Activated naive CD4-positive, alpha-beta T cell treated with anti-CD3 and anti-CD28 coated beads for 36 hours (primary cell): ENCODE results near the gene RAB34. TPM values are rescaled to one million over a fixed set of nuclear protein-coding genes. Genes with fewer than 3 reads are reported as not detected.

Experiments
- CTCF ChIA-PET: fragments of 350-600 bp; sonication (Branson Sonifier 250); formaldehyde crosslinking; loops from one replicate; lab custom pipeline; 2021; ENCODE audit warnings: antibody characterized with exemption; lab: Charles Lee
- DNase-seq: peaks from one replicate; pipeline ENCODE4 v3.0.0-alpha.2; 2020
- H3K27ac Mint-ChIP-seq: one replicate; pipeline ENCODE4 v1.8.0; 2021; ENCODE audit warnings: mild to moderate bottlenecking, mixed read lengths
- H3K27me3 Mint-ChIP-seq: one replicate; pipeline ENCODE4 v1.8.0; 2021; ENCODE audit warnings: low read depth, mixed read lengths
- H3K36me3 Mint-ChIP-seq: one replicate; pipeline ENCODE4 v1.8.0; 2021; ENCODE audit warnings: low read depth, mixed read lengths
- H3K4me1 Mint-ChIP-seq: one replicate; pipeline ENCODE4 v1.8.0; 2021; ENCODE audit warnings: low read depth, mixed read lengths
- H3K4me3 Mint-ChIP-seq: one replicate; pipeline ENCODE4 v1.8.0; 2021; ENCODE audit warnings: mild to moderate bottlenecking, moderate library complexity, mixed read lengths
- H3K9me3 Mint-ChIP-seq: one replicate; pipeline ENCODE4 v1.8.0; 2021; ENCODE audit warnings: mixed read lengths
- intact Hi-C: fragments of 100-400 bp; cut with micrococcal nuclease; formaldehyde crosslinking; loops from one replicate; pipeline ENCODE4 v1.15.1; 2023
- total RNA-seq, 2 experiments: library from RNA; stranded (reverse); gene quantifications; one replicate each; pipeline ENCODE4 v1.2.3, GENCODE V29; 2021

Gene RAB34, protein sequence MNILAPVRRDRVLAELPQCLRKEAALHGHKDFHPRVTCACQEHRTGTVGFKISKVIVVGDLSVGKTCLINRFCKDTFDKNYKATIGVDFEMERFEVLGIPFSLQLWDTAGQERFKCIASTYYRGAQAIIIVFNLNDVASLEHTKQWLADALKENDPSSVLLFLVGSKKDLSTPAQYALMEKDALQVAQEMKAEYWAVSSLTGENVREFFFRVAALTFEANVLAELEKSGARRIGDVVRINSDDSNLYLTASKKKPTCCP
- 10 to 100 TPM; 10.2 to 12.3 TPM for total RNA-seq

DNA sequence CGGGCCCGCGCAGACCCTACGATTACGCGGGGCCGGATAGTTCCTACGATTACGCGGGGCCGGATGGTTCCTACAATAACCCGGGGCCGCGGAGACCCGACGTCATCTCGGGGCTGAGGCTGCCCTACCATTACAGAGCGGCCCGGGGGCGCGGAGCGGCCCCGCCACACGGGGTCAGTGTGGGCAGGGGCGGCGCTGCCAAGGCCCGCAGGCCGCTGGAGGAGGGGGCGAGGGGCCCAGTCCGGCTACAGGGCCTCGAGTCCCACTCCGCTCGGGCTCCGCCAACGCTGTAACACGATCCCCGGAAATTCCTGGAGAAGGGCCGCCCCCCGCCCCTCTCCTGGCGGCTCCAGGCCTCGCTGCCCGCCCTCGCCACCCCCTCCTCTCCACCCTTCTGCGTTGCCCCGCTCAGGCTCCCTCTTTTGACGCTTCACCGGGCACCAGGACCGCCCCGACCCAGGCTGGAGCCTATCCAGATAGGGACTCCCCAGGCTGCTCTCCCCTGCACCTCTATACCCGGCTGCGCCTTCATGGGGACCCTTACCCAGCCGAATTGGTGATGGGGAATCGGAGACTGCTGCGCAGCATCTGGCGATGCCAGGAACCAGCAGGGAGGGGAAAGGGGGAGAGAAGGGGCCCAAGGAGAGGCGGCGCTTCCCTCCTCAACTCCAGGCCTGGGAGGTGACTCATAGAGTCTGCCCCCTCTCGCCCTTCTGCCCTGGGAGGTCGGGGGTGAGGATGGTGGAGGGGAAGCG, at the start of gene RAB34:
Gene RAB34 (minus strand): TSS at position 291 of the 755 bp plus-strand sequence. CDS start 602 bp downstream, outside the sequence.
- Mint-ChIP-seq H3K27ac (peak within 1 kb of the TSS; percentile 59), H3K36me3 (peaks cover 31% of the 10 kb centered on the region), H3K9me3 (no peaks in the 10 kb centered on the region), H3K27me3 (peaks cover 25% of the 10 kb centered on the region), H3K4me3 (peak within 1 kb of the TSS; percentile 66), H3K4me1 (peaks cover 33% of the 10 kb centered on the region)
- DNase-seq = peak; percentile 22
- CTCF ChIA-PET = interaction anchor here (1.0 kb wide), 1 partner anchor 69 kb away, joined by 3 read pairs; no protein-coding TSS in a partner anchor
- intact Hi-C loops = loop anchor here (2.0 kb wide), 2 partner anchors 55 to 71 kb away; partner anchors contain the start of gene SUPT6H

GRCh38 chr17:28765038-28765437, 47.4 kb upstream of the RAB34 start:
- Mint-ChIP-seq H3K36me3 (peaks cover 2% of the 10 kb centered on the region), H3K4me3 (no peak overlapping the region), H3K4me1 (peaks cover 12% of the 10 kb centered on the region), H3K27ac (no peak overlapping the region), H3K9me3 (no peaks in the 10 kb centered on the region), H3K27me3 (no peaks in the 10 kb centered on the region)
- DNase-seq = no peak
- CTCF ChIA-PET = interaction anchor here (0.6 to 5.5 kb wide), 32 partner anchors 9 to 188 kb away, joined by 3 to 80 read pairs (median 12); partner anchors contain the start of genes BLTP2, DHRS13, FAM222B and FLOT2
- intact Hi-C loops = no loop called here

DNA sequence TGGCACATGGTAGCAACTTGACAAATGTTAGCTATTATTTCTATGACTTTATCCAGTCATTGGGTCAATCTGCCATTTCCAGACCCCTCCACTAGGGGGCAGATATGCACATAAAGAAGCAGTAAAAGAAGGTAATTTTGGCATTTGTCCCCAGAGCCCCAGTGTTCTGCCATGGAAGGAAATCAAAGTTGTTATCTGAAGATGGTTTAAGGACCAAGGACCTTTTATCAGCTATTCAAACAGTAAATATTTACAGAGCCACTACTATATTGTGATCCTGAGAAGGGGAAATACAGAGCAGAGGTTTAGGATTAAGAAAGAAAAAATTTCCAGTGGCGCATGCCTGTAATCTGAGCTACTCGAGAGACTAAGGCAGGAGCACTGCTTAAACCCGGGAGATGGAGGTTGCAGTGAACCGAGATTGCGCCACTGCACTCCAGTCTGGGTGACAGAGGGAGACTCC, 46.2 kb upstream of the RAB34 start:
- no peak overlapping the region for H3K27ac Mint-ChIP-seq
- intact Hi-C loops = loop anchor here (1.0 to 5.0 kb wide), 8 partner anchors 37 to 353 kb away; partner anchors contain the start of genes DHRS13, FAM222B, NEK8 and TLCD1
- H3K4me3 Mint-ChIP-seq = no peak overlapping the region
- H3K36me3 Mint-ChIP-seq = peaks cover 4% of the 10 kb centered on the region
- H3K27me3 Mint-ChIP-seq = no peaks in the 10 kb centered on the region
- peaks cover 12% of the 10 kb centered on the region for H3K4me1 Mint-ChIP-seq
- DNase-seq = peak; percentile 93
- CTCF ChIA-PET = interaction anchor here (0.6 to 5.5 kb wide), 69 partner anchors 9 to 738 kb away, joined by 3 to 80 read pairs (median 5); partner anchors contain the start of genes BLTP2, DHRS13, FAM222B and FLOT2
- H3K9me3 Mint-ChIP-seq = no peaks in the 10 kb centered on the region

DNA sequence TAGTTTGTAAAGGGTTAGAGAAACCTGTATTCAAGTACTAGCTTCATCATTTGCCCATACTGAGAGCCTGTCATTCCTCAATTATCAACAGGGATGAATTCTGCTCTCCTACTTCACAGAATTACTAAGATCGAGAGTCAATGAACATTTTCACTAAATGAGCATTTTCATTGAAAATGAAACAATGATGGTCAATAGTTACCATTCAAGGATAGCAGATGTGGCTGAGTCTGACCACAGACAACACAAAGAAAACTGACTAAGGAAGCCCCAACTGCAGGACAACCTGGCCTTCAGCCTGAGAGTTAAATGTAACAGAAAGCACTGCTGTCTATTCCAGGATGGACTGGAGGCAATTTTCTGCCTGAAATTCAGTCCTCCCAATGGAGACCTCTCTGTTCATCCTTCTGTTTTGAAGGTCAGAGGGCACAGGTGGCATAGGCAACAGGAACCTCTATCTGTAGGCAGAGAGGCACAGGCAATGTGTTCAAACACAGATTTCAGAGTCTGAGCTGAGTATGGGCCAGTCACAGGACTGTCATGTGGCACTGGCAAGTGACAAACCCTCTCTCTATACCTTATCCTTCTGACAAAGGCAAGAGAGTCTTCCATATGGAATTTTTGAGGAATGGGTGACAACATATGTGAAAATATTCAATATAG, 45.6 kb upstream of the RAB34 start:
- Mint-ChIP-seq H3K4me1 (peaks cover 12% of the 10 kb centered on the region), H3K27ac (no peak overlapping the region), H3K27me3 (no peaks in the 10 kb centered on the region), H3K9me3 (no peaks in the 10 kb centered on the region), H3K36me3 (peaks cover 6% of the 10 kb centered on the region), H3K4me3 (no peak overlapping the region)
- CTCF ChIA-PET = interaction anchor here (0.6 to 5.5 kb wide), 67 partner anchors 9 to 738 kb away, joined by 3 to 80 read pairs (median 5); partner anchors contain the start of genes DHRS13, FAM222B, FLOT2 and NEK8
- intact Hi-C loops = loop anchor here (1.0 to 5.0 kb wide), 8 partner anchors 36 to 354 kb away; partner anchors contain the start of genes DHRS13, FAM222B, NEK8 and TLCD1
- no peak for DNase-seq

- H3K27me3 Mint-ChIP-seq = no peaks in the 10 kb centered on the region
- intact Hi-C loops = loop anchor here (5.0 kb wide), 2 partner anchors 34 to 356 kb away; partner anchors contain the start of genes NEK8 and TLCD1
- H3K9me3 Mint-ChIP-seq = no peaks in the 10 kb centered on the region
- peaks cover 12% of the 10 kb centered on the region for H3K4me1 Mint-ChIP-seq
- CTCF ChIA-PET = interaction anchor here (0.6 to 4.8 kb wide), 6 partner anchors 9 to 192 kb away, joined by 3 to 26 read pairs (median 8); partner anchors contain the start of gene PHF12
- peaks cover 9% of the 10 kb centered on the region for H3K36me3 Mint-ChIP-seq
- H3K4me3 Mint-ChIP-seq = no peak overlapping the region
- DNase-seq = no peak
- H3K27ac Mint-ChIP-seq = no peak overlapping the region
Measured at GRCh38 chr17:28760601-28761562, 43.2 kb upstream of the RAB34 start.

- no peak overlapping the region for H3K4me3 Mint-ChIP-seq
- intact Hi-C loops = no loop called here
- peaks cover 12% of the 10 kb centered on the region for H3K4me1 Mint-ChIP-seq
- no peak overlapping the region for H3K27ac Mint-ChIP-seq
- H3K36me3 Mint-ChIP-seq = peaks cover 9% of the 10 kb centered on the region
- no peaks in the 10 kb centered on the region for H3K27me3 Mint-ChIP-seq
- DNase-seq = no peak
- CTCF ChIA-PET = interaction anchor here (1.7 to 2.9 kb wide), 2 partner anchors 9 to 32 kb away, joined by 9 to 11 read pairs; no protein-coding TSS in a partner anchor
- H3K9me3 Mint-ChIP-seq = no peaks in the 10 kb centered on the region
Measured at GRCh38 chr17:28759256-28759865, 41.7 kb upstream of the RAB34 start.

DNA sequence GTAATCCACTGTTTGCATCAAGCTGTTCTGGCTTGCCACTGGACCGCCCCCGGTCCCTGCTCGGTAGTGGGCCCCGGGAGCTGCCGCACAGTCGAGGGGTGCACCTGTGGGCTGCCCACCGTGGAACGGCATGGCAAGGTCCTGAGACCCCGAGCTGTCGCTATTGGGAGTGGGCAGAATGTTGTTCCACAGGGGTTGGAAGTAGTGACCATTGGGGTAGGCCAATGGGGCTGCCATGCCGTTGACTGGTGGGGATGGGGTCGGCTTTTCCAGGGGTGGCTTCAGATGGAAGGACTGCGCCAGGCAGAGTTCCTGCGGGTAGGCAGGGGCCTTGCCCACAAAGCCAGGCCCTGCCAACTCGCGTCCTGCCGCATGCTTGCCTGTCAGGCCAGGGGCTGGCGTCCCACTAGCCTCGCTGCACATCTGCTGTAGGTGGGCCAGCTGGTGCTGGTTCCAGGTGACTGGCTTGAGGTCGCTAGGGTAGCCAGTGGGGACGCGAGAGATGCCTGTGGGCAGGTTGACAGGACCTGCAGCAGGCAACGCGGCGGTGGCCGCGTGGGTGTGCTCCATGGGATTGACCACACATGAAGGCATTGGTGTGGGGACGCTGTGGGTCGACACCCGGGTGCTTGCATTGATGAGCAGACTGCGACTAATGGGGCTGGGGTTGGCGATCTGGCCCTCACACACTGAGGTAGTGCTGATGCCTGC, 40.9 kb upstream of the RAB34 start:
- CTCF ChIA-PET = no interaction called here

DNA sequence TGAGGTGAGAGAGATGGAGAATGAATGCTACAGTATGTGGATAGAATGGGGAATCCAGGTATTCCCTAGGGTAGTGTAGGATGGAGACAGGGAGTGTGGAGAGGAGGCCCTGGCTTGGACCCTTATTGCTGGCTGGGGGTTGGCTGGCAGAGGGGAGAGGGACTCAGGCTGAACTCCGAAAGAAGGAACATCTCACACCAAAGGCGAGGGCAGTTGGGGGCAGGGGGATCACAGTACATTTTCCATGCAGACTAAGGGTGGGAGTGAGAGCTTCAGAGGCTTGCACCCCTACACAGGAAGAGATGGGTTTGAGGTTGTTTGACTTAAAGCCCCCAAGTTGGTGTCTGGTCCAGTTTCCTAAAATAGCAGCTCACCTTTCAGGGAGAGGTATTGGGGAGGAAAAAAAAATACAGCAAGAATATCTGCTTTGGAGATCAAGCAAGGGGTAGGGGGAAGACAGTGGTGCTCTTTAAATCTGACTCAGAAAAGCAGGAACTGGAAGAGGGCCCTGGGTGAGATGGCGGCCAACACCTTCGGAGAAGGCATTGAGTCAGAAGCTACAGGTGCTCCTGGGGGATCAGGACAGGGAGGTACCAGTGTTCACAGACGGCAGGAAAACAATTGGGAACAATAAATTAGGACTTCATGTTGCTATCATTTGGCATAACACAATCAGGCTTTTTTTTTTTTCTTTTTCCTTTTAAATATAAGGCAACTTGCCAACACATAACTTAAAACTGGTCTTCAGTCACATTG, 38.6 kb upstream of the RAB34 start:
- CTCF ChIA-PET = interaction anchor here (0.8 to 1.4 kb wide), 2 partner anchors 9 to 29 kb away, joined by 10 to 12 read pairs; no protein-coding TSS in a partner anchor
- Mint-ChIP-seq H3K36me3 (peaks cover 13% of the 10 kb centered on the region), H3K4me1 (no peaks in the 10 kb centered on the region), H3K27me3 (no peaks in the 10 kb centered on the region), H3K27ac (peak overlapping the region; percentile 54), H3K9me3 (no peaks in the 10 kb centered on the region), H3K4me3 (no peak overlapping the region)
- DNase-seq = no peak
- intact Hi-C loops = no loop called here

More for the DNA sequence above, 40.9 kb upstream of the RAB34 start:
- H3K4me1 Mint-ChIP-seq = peaks cover 8% of the 10 kb centered on the region
- peaks cover 7% of the 10 kb centered on the region for H3K36me3 Mint-ChIP-seq
- no peak overlapping the region for H3K4me3 Mint-ChIP-seq
- DNase-seq = no peak
- H3K27ac Mint-ChIP-seq = no peak overlapping the region
- H3K9me3 Mint-ChIP-seq = no peaks in the 10 kb centered on the region
- no peaks in the 10 kb centered on the region for H3K27me3 Mint-ChIP-seq
- intact Hi-C loops = no loop called here

GRCh38 chr17:28755486-28755885, 37.8 kb upstream of the RAB34 start:
- no peak overlapping the region for H3K27ac Mint-ChIP-seq
- intact Hi-C loops = no loop called here
- H3K9me3 Mint-ChIP-seq = no peaks in the 10 kb centered on the region
- no peak overlapping the region for H3K4me3 Mint-ChIP-seq
- CTCF ChIA-PET = interaction anchor here (2.4 kb wide), 1 partner anchor 8 kb away, joined by 13 read pairs; no protein-coding TSS in a partner anchor
- no peak for DNase-seq
- H3K4me1 Mint-ChIP-seq = peaks cover 2% of the 10 kb centered on the region
- peaks cover 16% of the 10 kb centered on the region for H3K36me3 Mint-ChIP-seq
- no peaks in the 10 kb centered on the region for H3K27me3 Mint-ChIP-seq
